Tibial artery (tissue), 4 donors: Measurements from ENCODE around the gene FARSA.

Experiments used
- DNase-seq, 2 donors: peaks; one replicate each; pipeline ENCODE4 v3.0.0-alpha.2; 2019
- H3K27ac ChIP-seq, 2 donors: fragments of 200-600 bp; sonication (generic) in 1 of 2; 1 replicate in 1 of 2; 2 replicates in 1 of 2; pipeline ENCODE4 v1.5.1; 2018 to 2019; ENCODE audit warnings: mild to moderate bottlenecking in 1 of 2
- H3K27me3 ChIP-seq, 2 donors: fragments of 200-600 bp; sonication (generic) in 1 of 2; one replicate each; pipeline versions ENCODE4 v1.5.1 to v1.6.0; 2016 to 2019
- H3K36me3 ChIP-seq, 3 donors: fragments of 200-600 bp; sonication (generic) in 2 of 3; one replicate each; pipeline ENCODE4 v1.5.1; 2016 to 2019; ENCODE audit warnings: mild to moderate bottlenecking in 2 of 3
- H3K4me1 ChIP-seq, 4 donors: fragments of 200-600 bp; sonication (generic) in 2 of 4; 1 replicate in 3 of 4; 2 replicates in 1 of 4; pipeline ENCODE4 v1.5.1; 2016 to 2019
- H3K4me3 ChIP-seq, 2 donors: fragments of 200-600 bp; sonication (generic) in 1 of 2; 1 replicate in 1 of 2; 2 replicates in 1 of 2; pipeline ENCODE4 v1.5.1; 2018 to 2019; ENCODE audit warnings: mild to moderate bottlenecking in 2 of 2
- H3K9me3 ChIP-seq, 3 donors: fragments of 200-600 bp; sonication (generic) in 1 of 3; one replicate each; pipeline ENCODE4 v1.5.1; 2016 to 2019
- intact Hi-C: fragments of 100-400 bp; cut with DNase I; formaldehyde crosslinking; loops from one replicate; pipeline ENCODE4 v1.15.0; 2023; ENCODE audit warnings: low total_unique reads
- TF ChIP-seq, protein P1 (sequence below), 2 experiments: fragments of 200-600 bp in 1 of 2; fragments of 450-650 bp in 1 of 2; IDR thresholded peaks; one replicate each; pipeline ENCODE4 v1.5.1; 2017 to 2019; ENCODE audit warnings: antibody characterized with exemption in 2 of 2, mild to moderate bottlenecking in 1 of 2, moderate library complexity in 1 of 2

The FARSA gene

DNA sequence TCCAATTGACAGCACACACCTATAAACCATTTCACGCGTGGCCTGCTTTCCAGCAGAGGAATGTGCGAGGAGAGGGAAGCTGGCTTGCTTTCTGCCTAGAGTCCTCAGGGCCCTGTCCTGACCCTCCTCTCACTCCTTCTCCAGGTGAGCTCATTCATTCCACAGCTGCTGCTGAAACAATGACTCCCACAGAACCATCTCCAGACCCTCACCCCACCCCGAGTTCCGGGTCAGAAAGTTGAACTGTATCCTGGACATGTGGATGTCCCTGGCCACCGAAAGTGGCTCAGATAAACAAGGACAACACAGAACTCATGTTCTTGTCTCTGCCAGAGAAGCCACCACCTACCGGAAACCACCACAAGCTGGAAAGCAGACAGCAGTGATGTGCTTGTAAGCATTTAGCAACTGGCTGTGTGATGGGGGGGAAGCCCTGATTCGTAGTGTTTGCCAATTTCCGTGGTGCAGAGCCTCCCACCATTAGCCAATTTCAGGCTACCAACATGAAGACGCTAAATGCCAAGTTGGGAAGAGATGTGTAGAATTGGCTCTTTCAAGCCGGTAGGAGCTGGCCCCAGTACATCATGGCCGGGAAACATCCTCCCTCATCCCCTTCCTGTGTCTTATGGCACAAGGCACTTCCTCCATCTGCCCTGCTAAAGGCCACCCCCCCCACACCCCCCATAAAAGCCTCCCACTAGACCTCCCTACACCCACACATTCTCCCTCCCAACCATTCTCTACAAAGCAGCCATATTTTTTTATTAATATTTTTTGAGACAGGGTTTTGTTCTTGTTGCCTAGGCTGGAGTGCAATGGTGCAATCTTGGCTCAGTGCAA, 19.4 kb downstream of the FARSA start:
- Histone ChIP-seq H3K27ac (peak overlapping the region; percentile 73 to 76), H3K4me1 (peaks cover 0 to 24% (median 15%) of the 10 kb centered on the region in 4 donors), H3K9me3 (no peaks in the 10 kb centered on the region), H3K36me3 (no peaks in the 10 kb centered on the region), H3K4me3 (no peak overlapping the region), H3K27me3 (no peaks in the 10 kb centered on the region)
- intact Hi-C loops = no loop called here
- DNase-seq = peak in 1 of 2 donors; percentile 29
- TF ChIP-seq, protein P1, sequence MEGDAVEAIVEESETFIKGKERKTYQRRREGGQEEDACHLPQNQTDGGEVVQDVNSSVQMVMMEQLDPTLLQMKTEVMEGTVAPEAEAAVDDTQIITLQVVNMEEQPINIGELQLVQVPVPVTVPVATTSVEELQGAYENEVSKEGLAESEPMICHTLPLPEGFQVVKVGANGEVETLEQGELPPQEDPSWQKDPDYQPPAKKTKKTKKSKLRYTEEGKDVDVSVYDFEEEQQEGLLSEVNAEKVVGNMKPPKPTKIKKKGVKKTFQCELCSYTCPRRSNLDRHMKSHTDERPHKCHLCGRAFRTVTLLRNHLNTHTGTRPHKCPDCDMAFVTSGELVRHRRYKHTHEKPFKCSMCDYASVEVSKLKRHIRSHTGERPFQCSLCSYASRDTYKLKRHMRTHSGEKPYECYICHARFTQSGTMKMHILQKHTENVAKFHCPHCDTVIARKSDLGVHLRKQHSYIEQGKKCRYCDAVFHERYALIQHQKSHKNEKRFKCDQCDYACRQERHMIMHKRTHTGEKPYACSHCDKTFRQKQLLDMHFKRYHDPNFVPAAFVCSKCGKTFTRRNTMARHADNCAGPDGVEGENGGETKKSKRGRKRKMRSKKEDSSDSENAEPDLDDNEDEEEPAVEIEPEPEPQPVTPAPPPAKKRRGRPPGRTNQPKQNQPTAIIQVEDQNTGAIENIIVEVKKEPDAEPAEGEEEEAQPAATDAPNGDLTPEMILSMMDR (IDR thresholded peaks at IDR 0.05) = no peak

DNA sequence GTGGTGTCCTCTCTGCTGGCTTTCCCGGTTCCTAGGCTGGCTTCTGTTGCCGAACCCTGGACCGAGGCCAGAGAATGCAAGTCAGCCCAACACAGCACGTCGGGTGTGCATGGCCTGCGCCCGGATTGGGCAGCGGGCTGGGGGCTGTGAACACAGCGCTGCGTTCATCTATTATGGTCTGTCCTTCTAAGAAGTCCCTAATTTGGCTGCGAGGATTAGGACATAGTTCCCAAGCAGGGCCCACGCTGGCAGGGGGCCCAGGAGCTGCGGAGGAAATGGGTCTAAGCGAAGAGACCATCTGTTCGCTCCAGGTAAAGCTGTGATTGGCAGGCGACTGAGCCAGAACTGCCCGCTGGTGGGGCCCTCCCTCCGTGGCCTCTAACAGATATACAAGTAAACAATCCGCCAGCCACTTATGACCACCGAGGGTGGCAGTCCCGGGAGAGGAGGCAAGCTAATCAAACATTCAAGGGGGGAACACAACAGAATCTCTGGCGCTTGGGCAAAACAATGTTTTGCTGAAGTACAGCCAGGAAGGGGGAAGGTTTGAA, 20.4 kb downstream of the FARSA start:
- Histone ChIP-seq H3K9me3 (no peaks in the 10 kb centered on the region), H3K4me1 (peaks cover 0 to 18% (median 12%) of the 10 kb centered on the region in 4 donors), H3K27me3 (no peaks in the 10 kb centered on the region), H3K27ac (peak overlapping the region; percentile 73 to 76), H3K36me3 (no peaks in the 10 kb centered on the region), H3K4me3 (peak overlapping the region; percentile 11 to 26)
- DNase-seq = peak; percentile 65 to 93
- TF ChIP-seq, protein P1 (IDR thresholded peaks at IDR 0.05) = no peak
- intact Hi-C loops = no loop called here

DNA sequence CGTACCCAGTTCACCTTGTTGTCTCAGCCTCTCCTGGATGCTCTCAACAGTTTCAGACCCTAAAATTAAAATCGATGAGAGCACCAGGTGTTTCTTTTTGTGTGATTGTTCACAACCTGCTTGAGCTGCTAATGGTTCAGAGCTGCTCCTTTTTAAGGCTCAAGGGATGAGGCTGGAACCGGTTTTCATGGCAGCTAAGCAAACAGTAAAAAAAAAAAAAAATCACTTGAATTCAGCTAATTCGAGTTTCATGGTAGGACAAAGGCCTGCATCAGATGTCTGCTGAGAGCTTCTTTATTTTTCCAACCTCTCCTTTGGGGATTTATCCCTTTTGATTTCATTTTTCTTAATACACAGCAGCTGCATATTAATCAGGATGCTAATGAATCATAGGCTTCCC, 20.9 kb downstream of the FARSA start:
- no peaks in the 10 kb centered on the region for H3K27me3 ChIP-seq
- TF ChIP-seq, protein P1 (IDR thresholded peaks at IDR 0.05) = no peak
- intact Hi-C loops = no loop called here
- H3K36me3 ChIP-seq = no peaks in the 10 kb centered on the region
- peak overlapping the region; percentile 11 to 26 for H3K4me3 ChIP-seq
- no peak for DNase-seq
- peak overlapping the region; percentile 73 to 76 for H3K27ac ChIP-seq
- no peaks in the 10 kb centered on the region for H3K9me3 ChIP-seq
- H3K4me1 ChIP-seq = peaks cover 0 to 18% (median 12%) of the 10 kb centered on the region in 4 donors

DNA sequence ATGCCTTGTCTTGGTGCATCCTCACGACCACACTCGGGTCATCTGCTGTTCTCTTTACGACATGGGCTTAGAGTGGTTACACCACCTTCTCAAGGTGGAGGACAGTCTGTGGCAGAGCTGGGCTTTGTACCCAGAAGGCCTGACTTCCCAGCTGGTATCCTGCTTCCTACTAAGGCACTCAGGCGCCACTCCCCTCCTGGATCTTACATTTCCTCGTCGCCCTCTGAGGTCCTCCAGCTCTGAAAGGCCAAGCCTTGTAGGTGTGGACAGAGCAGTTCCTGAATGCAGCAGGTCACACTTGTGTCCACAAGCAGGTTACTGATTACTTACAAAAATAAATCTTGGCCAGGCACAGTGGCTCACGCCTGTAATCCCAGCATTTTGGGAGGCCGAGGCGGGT, 26.3 kb downstream of the FARSA start:
- H3K9me3 ChIP-seq = no peaks in the 10 kb centered on the region
- no peak overlapping the region for H3K4me3 ChIP-seq
- TF ChIP-seq, protein P1 (IDR thresholded peaks at IDR 0.05) = no peak
- H3K27me3 ChIP-seq = no peaks in the 10 kb centered on the region
- DNase-seq = no peak
- H3K4me1 ChIP-seq = peaks cover 0 to 3% (median 1%) of the 10 kb centered on the region in 4 donors
- no peaks in the 10 kb centered on the region for H3K36me3 ChIP-seq
- no peak overlapping the region for H3K27ac ChIP-seq
- intact Hi-C loops = no loop called here

DNA sequence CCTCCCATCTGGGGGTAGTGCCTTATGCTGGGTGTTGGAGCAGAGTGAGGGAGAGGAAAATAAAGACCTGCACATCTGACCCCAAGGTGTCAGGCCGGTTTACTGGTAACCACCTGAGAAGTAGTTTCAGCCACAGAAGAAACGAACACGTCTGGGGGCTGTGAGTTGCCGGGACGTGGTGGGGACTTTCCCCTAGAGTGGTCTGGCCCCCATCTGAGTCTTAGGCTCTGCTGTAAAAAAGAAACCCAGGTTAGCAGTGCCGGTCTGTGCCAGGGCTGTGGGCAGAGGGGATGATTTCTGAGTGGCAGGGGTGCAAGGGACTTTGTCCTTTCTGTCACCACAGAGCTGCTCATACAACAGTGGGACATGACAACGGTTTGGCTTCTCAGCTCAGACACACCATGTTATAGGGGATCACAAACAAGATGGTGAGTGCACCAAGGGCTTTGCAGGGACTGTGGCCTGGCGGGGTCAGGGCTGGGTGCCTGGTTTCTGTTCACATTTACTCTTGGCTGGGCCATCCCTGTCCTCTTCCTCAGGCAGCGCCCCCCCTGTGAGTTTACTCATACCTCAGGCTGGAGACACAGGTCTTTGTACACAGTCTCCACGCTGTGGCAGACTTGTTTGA, 33.5 kb downstream of the FARSA start:
- Histone ChIP-seq H3K27ac (no peak overlapping the region), H3K4me1 (no peaks in the 10 kb centered on the region), H3K27me3 (no peaks in the 10 kb centered on the region), H3K36me3 (peaks cover 20 to 52% (median 32%) of the 10 kb centered on the region in 3 donors), H3K9me3 (no peaks in the 10 kb centered on the region), H3K4me3 (no peak overlapping the region)
- TF ChIP-seq, protein P1 (IDR thresholded peaks at IDR 0.05) = no peak
- DNase-seq = no peak
- intact Hi-C loops = no loop called here
